Fibroblast of peridontal ligament (primary cell): ENCODE measurements around the gene TMCC1.
"Not testable (repeated sequence)": the region's sequence is repeated elsewhere in the genome, so short reads cannot be mapped to it uniquely, and the experiment has no call there.

Experiments
- DNase-seq: peaks from one replicate; pipeline ENCODE4 v3.0.0-alpha.2; 2010; ENCODE audit errors: extremely low read depth

Gene TMCC1

DNA sequence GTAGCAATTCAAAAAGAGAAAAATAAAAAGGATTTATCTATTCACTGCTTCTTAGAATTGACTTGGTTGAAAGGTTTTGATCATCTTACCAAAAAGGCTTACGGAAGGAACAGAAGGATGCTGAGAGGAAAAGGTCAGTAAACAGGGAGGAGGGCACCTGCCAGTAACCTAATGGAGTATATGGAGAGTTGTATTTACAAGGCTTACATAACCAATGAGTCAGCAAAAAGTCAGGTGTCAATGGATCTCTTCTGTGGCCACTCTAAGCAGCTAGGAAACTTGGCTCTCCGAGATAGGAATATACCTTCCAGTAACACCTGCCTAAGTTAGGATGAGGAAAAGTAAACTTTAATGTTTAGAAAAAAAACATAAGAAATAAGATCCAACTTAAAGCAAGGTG lies 206.6 kb downstream of the TMCC1 start:
- DNase-seq, result no peak

- no peak for DNase-seq
Measured at GRCh38 chr3:129684270-129684669, 209.2 kb downstream of the TMCC1 start.

- no peak for DNase-seq
Measured at GRCh38 chr3:129683201-129683600, 210.3 kb downstream of the TMCC1 start.

- no peak for DNase-seq
Measured at GRCh38 chr3:129676985-129677384, 216.5 kb downstream of the TMCC1 start.

DNA sequence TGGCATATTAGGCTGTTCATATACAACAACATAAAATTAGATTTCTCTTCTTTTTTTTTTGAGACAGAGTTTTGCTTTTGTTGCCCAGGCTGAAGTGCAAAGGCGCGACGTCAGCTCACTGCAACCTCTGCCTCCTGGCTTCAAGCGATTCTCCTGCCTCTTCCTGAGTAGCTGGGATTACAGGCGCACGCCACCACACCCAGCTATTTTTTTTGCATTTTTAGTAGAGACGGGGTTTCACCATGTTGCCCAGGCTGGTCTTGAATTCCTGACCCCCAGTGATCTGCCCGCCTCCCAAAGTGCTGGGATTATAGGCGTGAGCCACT lies 218.8 kb downstream of the TMCC1 start:
- not testable (repeated sequence) for DNase-seq

GRCh38 chr3:129673897-129674797 lies 219.4 kb downstream of the TMCC1 start:
- DNase-seq, result no peak

GRCh38 chr3:129673012-129673411 lies 220.5 kb downstream of the TMCC1 start:
- no peak for DNase-seq

- no peak for DNase-seq
Measured at GRCh38 chr3:129672412-129672811, 221.1 kb downstream of the TMCC1 start.

GRCh38 chr3:129665024-129665768 lies 228.3 kb downstream of the TMCC1 start:
- DNase-seq, result peak; percentile 66

- no peak for DNase-seq
Measured at GRCh38 chr3:129663930-129664646, 229.4 kb downstream of the TMCC1 start.

DNA sequence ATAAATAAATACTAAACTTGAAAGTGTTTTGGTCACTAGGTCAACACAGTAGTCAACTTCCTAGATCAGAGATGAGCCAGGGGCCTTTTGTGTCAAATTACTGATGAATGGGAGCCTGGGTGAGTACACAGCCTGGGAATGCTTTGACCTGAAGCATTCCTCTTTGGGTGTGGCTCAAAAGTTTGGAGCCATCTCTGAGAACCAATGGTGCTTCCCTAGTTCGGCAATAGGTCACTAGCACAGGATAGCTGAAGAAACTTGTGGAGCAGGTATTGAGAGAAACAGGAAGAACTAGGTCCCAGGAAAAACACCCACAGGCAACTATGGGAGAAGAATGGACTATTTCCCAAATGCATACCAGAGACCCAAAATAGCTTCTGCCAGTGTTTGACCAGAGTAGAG lies 230.5 kb downstream of the TMCC1 start:
- no peak for DNase-seq

DNA sequence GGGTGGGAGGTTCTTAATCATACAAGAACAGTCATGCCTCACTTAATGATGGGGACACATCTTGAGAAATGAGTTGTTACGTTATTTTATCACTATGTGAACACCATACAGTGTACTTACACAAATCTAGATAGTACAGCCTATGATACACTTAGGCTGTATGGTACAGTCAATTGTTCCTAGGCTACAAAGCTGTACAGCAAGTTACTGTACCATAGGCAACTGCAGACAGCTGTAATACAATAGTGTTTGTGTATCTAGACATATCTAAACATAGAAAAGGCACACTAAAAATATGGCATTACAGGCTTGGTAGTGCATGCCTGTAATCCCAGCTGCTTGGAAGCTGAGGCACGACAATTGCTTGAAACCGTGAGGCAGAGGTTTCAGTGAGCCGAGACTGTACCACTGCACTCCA lies 231.3 kb downstream of the TMCC1 start:
- no peak for DNase-seq

DNA sequence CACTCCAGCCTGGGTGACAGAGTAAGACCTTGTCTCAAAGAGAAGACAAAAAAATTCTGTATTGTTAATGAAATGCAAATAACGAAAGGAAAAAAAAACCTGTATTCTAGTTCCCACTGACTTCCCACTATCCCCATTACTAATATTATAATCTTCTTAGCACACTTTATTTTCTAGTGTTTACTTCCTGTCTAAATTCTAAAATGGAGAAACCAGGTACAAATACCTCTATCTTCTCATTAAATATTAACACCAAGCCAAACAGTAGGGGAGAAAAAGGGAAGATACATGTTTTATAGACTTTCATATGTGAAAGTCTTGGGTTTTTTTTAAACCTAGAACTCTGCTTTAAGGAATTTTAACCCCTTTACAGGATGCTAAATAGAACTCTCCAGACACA lies 231.7 kb downstream of the TMCC1 start:
- no peak for DNase-seq

DNA sequence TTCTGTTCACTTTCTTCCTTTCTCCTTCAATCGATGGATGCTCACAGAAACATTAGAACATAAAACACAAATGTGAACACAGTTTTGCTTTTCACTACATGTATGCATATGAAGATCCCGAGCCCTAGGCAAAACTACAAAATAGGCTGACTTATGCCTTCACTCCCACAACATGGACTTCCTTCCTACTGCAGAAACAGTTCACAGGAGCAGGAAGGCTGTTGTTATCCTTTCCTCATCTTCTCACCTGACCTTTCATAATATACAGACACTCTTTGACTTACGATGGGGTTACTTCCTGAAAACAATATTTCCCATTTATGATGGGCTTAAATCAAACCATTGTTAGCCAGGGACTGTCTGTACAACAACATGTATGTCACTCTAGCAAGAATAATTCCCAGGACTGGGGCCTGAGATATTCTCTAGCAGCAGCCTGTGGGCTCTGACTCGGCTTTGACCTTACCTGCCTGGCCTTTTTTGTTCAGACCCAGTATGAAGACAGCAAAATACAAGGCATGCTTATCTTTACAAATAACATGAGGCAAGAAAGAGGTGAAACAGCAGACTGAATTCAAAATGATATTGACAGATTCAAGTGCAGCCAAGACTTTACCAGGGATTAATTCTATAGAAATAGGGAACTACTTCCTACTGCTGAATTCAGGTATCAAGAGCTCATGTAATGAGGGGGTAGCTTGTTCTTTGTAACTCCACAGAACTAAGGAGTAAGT lies 235.2 kb downstream of the TMCC1 start:
- no peak for DNase-seq

- peak; percentile 60 for DNase-seq
Measured at GRCh38 chr3:129657261-129658046, 236.1 kb downstream of the TMCC1 start.

DNA sequence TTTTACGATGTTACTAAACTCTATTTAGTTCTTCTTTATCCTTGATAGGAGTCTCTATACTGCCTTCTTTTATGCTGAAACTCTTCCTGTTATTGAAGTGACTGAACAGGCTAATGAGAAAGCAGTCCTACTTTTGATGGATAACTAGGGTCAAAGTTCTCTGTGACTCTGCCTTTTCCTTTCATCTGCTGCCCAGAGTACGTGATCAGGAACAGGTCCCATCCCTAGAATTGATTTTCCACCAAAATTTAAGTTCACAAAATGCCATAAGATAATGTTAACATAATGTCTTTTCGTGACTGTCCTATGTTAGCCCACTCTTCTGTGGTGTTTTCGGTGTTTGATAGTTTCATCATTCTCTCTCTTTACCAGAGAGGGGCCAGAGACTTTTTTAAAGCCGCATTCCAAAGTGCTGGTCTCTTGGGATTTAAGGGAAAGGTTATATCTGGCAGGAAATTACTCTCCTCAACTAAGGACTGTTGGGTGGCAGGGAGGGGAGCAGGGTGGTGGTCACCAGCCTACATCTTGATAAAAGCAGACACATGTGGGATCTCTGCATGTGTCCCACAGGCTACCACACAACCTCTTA lies 236.8 kb downstream of the TMCC1 start:
- no peak for DNase-seq

DNA sequence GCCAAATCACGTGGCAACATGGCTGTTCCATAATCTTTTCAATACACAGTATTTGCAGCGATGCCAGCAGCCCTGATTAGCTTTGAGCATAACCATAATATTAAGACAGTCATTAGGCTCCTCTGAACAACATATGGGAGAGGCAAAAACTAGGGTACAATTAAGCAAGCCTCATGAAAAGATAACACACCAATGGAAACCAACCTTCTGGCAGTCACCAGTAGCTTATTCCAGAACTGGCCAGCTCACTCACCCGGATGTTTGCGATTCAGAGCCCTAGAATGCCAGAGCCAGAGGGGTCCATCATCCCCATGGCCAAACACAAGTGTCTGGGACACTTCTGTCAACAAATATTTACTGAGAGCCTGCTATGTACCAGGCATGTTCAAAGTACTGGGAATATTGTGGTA lies 238.2 kb downstream of the TMCC1 start:
- no peak for DNase-seq

DNA sequence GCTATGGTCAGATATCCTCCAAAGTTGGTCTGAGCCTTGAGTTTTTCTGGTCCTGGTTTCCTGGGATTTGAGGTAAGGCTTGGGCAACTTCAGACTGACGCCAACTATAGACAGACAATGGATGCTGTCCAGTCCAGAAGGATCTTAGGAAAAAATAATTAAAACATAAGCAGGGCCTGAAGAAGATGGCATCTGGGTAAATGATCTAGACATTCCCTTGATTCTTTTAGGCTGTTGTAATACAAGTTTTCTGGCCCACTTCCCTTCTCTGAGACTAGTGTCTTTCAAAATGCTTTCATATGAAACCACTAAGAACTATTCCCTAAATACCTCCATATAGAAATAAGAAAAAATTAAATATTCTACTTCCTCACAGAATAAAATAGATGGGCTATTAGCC lies 239.4 kb downstream of the TMCC1 start:
- peak; percentile 86 for DNase-seq

DNA sequence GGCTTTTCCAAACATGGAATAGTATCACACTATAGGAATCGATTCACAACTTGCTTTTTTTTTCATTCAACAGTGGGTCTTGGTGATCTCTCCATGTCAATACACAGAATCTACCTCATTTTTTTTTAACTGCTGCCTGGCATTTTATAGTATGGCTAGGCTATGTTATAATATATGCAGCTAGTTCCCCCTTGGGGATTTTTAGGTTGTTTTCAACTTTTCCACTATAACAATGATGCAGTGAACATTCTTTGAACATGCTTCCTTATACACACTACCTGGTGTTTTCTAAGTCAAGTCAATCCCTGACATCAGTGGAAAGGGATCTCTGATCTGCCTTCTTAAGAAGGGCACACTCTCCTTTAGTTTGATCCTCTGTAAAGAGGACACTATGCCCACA lies 240.5 kb downstream of the TMCC1 start:
- DNase-seq, result no peak

GRCh38 chr3:129651435-129652202 lies 241.9 kb downstream of the TMCC1 start:
- DNase-seq, result peak; percentile 64
